GM12878 (cell line): Measurements from ENCODE around the gene DMRTB1. TPM values are rescaled to one million over a fixed set of nuclear protein-coding genes. Genes with fewer than 3 reads are reported as not detected.

ENCODE experiments used
- CHD4 ChIP-seq: fragments of 200-600 bp; sonication (generic); IDR thresholded peaks from 2 replicates; pipeline ENCODE4 v1.6.1; 2016; ENCODE audit warnings: mild to moderate bottlenecking
- FOS ChIP-seq: IDR thresholded peaks from 3 replicates; pipeline ENCODE4 v1.6.1; 2011; ENCODE audit warnings: borderline replicate concordance; ENCODE audit not compliant: insufficient read length; ENCODE audit errors: extremely low read depth
- FOXM1 ChIP-seq: IDR thresholded peaks from 2 replicates; pipeline ENCODE4 v1.6.1; 2012; ENCODE audit warnings: low read depth, mild to moderate bottlenecking, inconsistent platforms, low read length, moderate library complexity
- HCFC1 ChIP-seq: fragments of 150-350 bp; IDR thresholded peaks from 2 replicates; pipeline ENCODE4 v1.6.1; 2014; ENCODE audit warnings: low read length
- HDGF ChIP-seq: fragments of 450-650 bp; IDR thresholded peaks from 2 replicates; pipeline ENCODE4 v1.6.1; 2016; ENCODE audit warnings: antibody characterized with exemption
- IKZF1 ChIP-seq: fragments of 450-650 bp; conservative IDR thresholded peaks from 2 replicates; pipeline ENCODE4 v1.6.1; 2017; ENCODE audit warnings: antibody characterized with exemption, mild to moderate bottlenecking
- IKZF2 ChIP-seq, 2 experiments: fragments of 450-650 bp; IDR thresholded peaks; 2 replicates each; pipeline ENCODE4 v1.6.1; 2017; ENCODE audit warnings: mild to moderate bottlenecking in 2 of 2, moderate library complexity in 2 of 2
- LARP7 ChIP-seq: fragments of 450-650 bp; IDR thresholded peaks from 2 replicates; pipeline ENCODE4 v1.6.1; 2017; ENCODE audit warnings: mild to moderate bottlenecking
- MEF2A ChIP-seq: IDR thresholded peaks from 2 replicates; pipeline ENCODE4 v1.6.1; 2011; ENCODE audit warnings: low read depth, mild to moderate bottlenecking, low read length, moderate library complexity; ENCODE audit not compliant: insufficient read depth
- MEF2B ChIP-seq: fragments of 450-650 bp; IDR thresholded peaks from 2 replicates; pipeline ENCODE4 v1.6.1; 2018; ENCODE audit warnings: mild to moderate bottlenecking, moderate library complexity; ENCODE audit not compliant: partially characterized antibody, poor library complexity, severe bottlenecking
- MYB ChIP-seq: fragments of 150-350 bp; IDR thresholded peaks from 2 replicates; pipeline ENCODE4 v1.6.1; 2014; ENCODE audit warnings: mild to moderate bottlenecking, low read depth, low read length, borderline replicate concordance
- PKNOX1 ChIP-seq: fragments of 450-650 bp; IDR thresholded peaks from 2 replicates; pipeline ENCODE4 v1.6.1; 2016; ENCODE audit warnings: mild to moderate bottlenecking
- RB1 ChIP-seq: fragments of 450-650 bp; formaldehyde crosslinking; IDR thresholded peaks from 2 replicates; pipeline ENCODE4 v1.6.1; 2017; ENCODE audit warnings: mild to moderate bottlenecking, borderline replicate concordance
- RCOR1 ChIP-seq: conservative IDR thresholded peaks from 2 replicates; pipeline ENCODE4 v1.6.1; 2012; ENCODE audit warnings: low read depth, low read length, improper control_type of control experiment
- SMARCA5 ChIP-seq: fragments of 450-650 bp; IDR thresholded peaks from 2 replicates; pipeline ENCODE4 v1.6.1; 2017; ENCODE audit warnings: mild to moderate bottlenecking
- SPI1 ChIP-seq: IDR thresholded peaks from 2 replicates; pipeline ENCODE4 v1.6.1; 2011; ENCODE audit warnings: low read depth, mild to moderate bottlenecking, low read length, moderate library complexity, borderline replicate concordance; ENCODE audit not compliant: insufficient read depth
- TCF7 ChIP-seq: IDR thresholded peaks from 2 replicates; pipeline ENCODE4 v1.6.1; 2014; ENCODE audit warnings: antibody characterized with exemption, borderline replicate concordance
- ZBTB33 ChIP-seq: fragments of 450-650 bp; IDR thresholded peaks from 2 replicates; pipeline ENCODE4 v1.6.1; 2017; ENCODE audit warnings: mild to moderate bottlenecking
- ZBTB40 ChIP-seq: fragments of 450-650 bp; IDR thresholded peaks from 2 replicates; pipeline ENCODE4 v1.6.1; 2016; ENCODE audit warnings: mild to moderate bottlenecking, moderate library complexity, borderline replicate concordance
- ZNF384 ChIP-seq: IDR thresholded peaks from 2 replicates; pipeline ENCODE4 v1.6.1; 2012; ENCODE audit warnings: low read depth, mild to moderate bottlenecking, low read length, improper control_type of control experiment, borderline replicate concordance
- ZNF687 ChIP-seq: fragments of 450-650 bp; IDR thresholded peaks from 2 replicates; pipeline ENCODE4 v1.6.1; 2017; ENCODE audit warnings: mild to moderate bottlenecking, moderate library complexity
- ZSCAN29 ChIP-seq: fragments of 450-650 bp; IDR thresholded peaks from 2 replicates; pipeline ENCODE4 v1.6.1; 2017; ENCODE audit warnings: mild to moderate bottlenecking, moderate library complexity
- polyA plus RNA-seq, 11 experiments: library from polyadenylated mRNA; depleted of rRNA in 4 of 11; unstranded in 6 of 11; stranded (reverse) in 5 of 11; fragments of >200 nt; fragmentation: Nextera tagmentation in 4 of 11; fragmentation: Illumina TruSeq in 1 of 11; extraction: Ambion mirVana in 4 of 11; extraction: Trizol in 1 of 11; gene quantifications; 1 replicate in 1 of 11; 2 replicates in 10 of 11; pipeline versions ENCODE4 v1.2.1 to v1.2.3, GENCODE V29; 2011 to 2016; ENCODE audit warnings: inconsistent platforms in 2 of 11, missing spikeins in 2 of 11, low read depth in 1 of 11
- total RNA-seq, 4 experiments: library from RNA; depleted of rRNA in 3 of 4; stranded (reverse); fragments of >200 nt in 3 of 4; fragmentation: Illumina TruSeq in 1 of 4; extraction: Trizol in 1 of 4; gene quantifications; 2 replicates each; pipeline versions ENCODE4 v1.2.1 to v1.2.3, GENCODE V29; 2013 to 2021

The DMRTB1 gene
- total and polyA plus RNA-seq, 10 of the 15 experiments (the other 5 are each of a cell fraction or from before 2014, with no cell fraction given) = not detected

- TF ChIP-seq PKNOX1 (peak; percentile 87), RB1 (no peak), ZNF687 (peak; percentile 87), ZBTB40 (no peak), IKZF1 (peak; percentile 90), ZNF384 (no peak), RCOR1 (no peak), MYB (no peak), ZSCAN29 (no peak), FOS (no peak), MEF2A (no peak), TCF7 (no peak), CHD4 (no peak), IKZF2 (IDR thresholded peaks at IDR 0.05) (peak; percentile 76 to 83), FOXM1 (no peak; the same call in 1 of the 2 replicates), HDGF (peak; percentile 62; the same call in 1 of the 2 replicates), ZBTB33 (no peak), LARP7 (no peak), SMARCA5 (no peak), SPI1 (no peak), HCFC1 (no peak), MEF2B (peak; percentile 88)
Measured at GRCh38 chr1:53410100-53410541, 49.1 kb upstream of the DMRTB1 start (continued).
